Keratinocyte (primary cell): ENCODE results near the gene QSOX2. TPM values are rescaled to one million over a fixed set of nuclear protein-coding genes. Genes with fewer than 3 reads are reported as not detected.

Experiments
- DNase-seq: peaks from one replicate; pipeline ENCODE4 v3.0.0-alpha.2; 2011; ENCODE audit warnings: low read depth, missing footprints, low spot score
- FAIRE-seq: peaks from 2 replicates; lab custom pipeline; 2011; peaks lifted over from hg19 to GRCh38; lab: Jason Lieb, UNC
- H2AFZ ChIP-seq: 2 replicates; pipeline ENCODE4 v1.6.0; 2012; ENCODE audit warnings: low read length, control low read depth, inconsistent platforms; ENCODE audit not compliant: control insufficient read depth
- H3K27ac ChIP-seq: 2 replicates; pipeline ENCODE4 v1.5.1; 2011; ENCODE audit warnings: low read length; ENCODE audit not compliant: control insufficient read depth, insufficient read depth
- H3K27me3 ChIP-seq: 3 replicates; pipeline ENCODE4 v1.6.0; 2011; ENCODE audit warnings: low read length; ENCODE audit not compliant: control insufficient read depth, insufficient read depth; ENCODE audit errors: extremely low read depth
- H3K36me3 ChIP-seq, 2 experiments: 2 replicates in 1 of 2; 3 replicates in 1 of 2; pipeline ENCODE4 v1.5.1; 2011; ENCODE audit warnings: low read length in 2 of 2, mild to moderate bottlenecking in 1 of 2; ENCODE audit not compliant: control insufficient read depth in 2 of 2, insufficient read depth in 2 of 2; ENCODE audit errors: extremely low read depth in 1 of 2
- H3K4me1 ChIP-seq: 3 replicates; pipeline ENCODE4 v1.5.1; 2011; ENCODE audit warnings: low read length; ENCODE audit not compliant: control insufficient read depth, insufficient read depth; ENCODE audit errors: extremely low read depth
- H3K4me2 ChIP-seq: 3 replicates; pipeline ENCODE4 v1.6.0; 2011; ENCODE audit warnings: low read depth, low read length; ENCODE audit not compliant: control insufficient read depth, insufficient read depth; ENCODE audit errors: extremely low read depth
- H3K4me3 ChIP-seq, 3 experiments: fragments of 200-600 bp in 1 of 3; sonication (generic) in 1 of 3; 2 replicates in 2 of 3; 3 replicates in 1 of 3; pipeline ENCODE4 v1.5.1; 2011 to 2016; ENCODE audit warnings: low read length in 3 of 3, mild to moderate bottlenecking in 3 of 3, control low read depth in 2 of 3, inconsistent platforms in 1 of 3, low read depth in 1 of 3, mixed read lengths in 1 of 3, mixed run types in 1 of 3, moderate library complexity in 1 of 3; ENCODE audit not compliant: control insufficient read depth in 2 of 3, insufficient read depth in 2 of 3; ENCODE audit errors: extremely low read depth in 1 of 3
- H3K79me2 ChIP-seq: 2 replicates; pipeline ENCODE4 v1.6.0; 2012; ENCODE audit warnings: low read length; ENCODE audit not compliant: control insufficient read depth, insufficient read depth
- H3K9ac ChIP-seq: 3 replicates; pipeline ENCODE4 v1.6.0; 2011; ENCODE audit warnings: low read length; ENCODE audit not compliant: control insufficient read depth, insufficient read depth; ENCODE audit errors: extremely low read depth
- H3K9me1 ChIP-seq: 3 replicates; pipeline ENCODE4 v1.6.0; 2011; ENCODE audit warnings: low read length; ENCODE audit not compliant: control insufficient read depth, insufficient read depth; ENCODE audit errors: extremely low read depth
- H3K9me3 ChIP-seq: 2 replicates; pipeline ENCODE4 v1.5.1; 2012; ENCODE audit warnings: low read depth, low read length; ENCODE audit not compliant: control insufficient read depth
- H4K20me1 ChIP-seq: 3 replicates; pipeline ENCODE4 v1.6.0; 2011; ENCODE audit warnings: low read length; ENCODE audit not compliant: control insufficient read depth, insufficient read depth; ENCODE audit errors: extremely low read depth
- EZH2 ChIP-seq: IDR thresholded peaks from one replicate; pipeline ENCODE4 v1.6.1; 2012; ENCODE audit warnings: inconsistent platforms, mild to moderate bottlenecking, low read length, moderate library complexity
- dilution Hi-C: fragments of 300-500 bp; cut with MboI; formaldehyde crosslinking; loops from one replicate; pipeline ENCODE4 v1.7.0; 2020; ENCODE audit warnings: low sequenced_read_pairs; ENCODE audit not compliant: extremely low pct_ligation_motif_present
- polyA plus RNA-seq, 5 experiments: library from polyadenylated mRNA; depleted of rRNA in 3 of 5; stranded (reverse) in 3 of 5; stranded (forward) in 1 of 5; unstranded in 1 of 5; fragments of >200 nt; gene quantifications; 1 replicate in 1 of 5; 2 replicates in 3 of 5; 3 replicates in 1 of 5; pipeline versions ENCODE4 v1.2.1 to v1.2.3, GENCODE V29; 2011 to 2012; ENCODE audit warnings: missing spikeins in 2 of 5, low read depth in 1 of 5, low replicate concordance in 1 of 5
- TF ChIP-seq, protein P1 (sequence below), 3 experiments: IDR thresholded peaks in 1 of 3; conservative IDR thresholded peaks in 1 of 3; optimal IDR thresholded peaks in 1 of 3; 2 replicates in 2 of 3; 3 replicates in 1 of 3; pipeline versions ENCODE3 to v1.5.1; 2011; ENCODE audit warnings: low read length in 3 of 3, mild to moderate bottlenecking in 3 of 3, moderate library complexity in 2 of 3, control low read depth in 1 of 3, inconsistent platforms in 1 of 3; ENCODE audit not compliant: insufficient read depth in 2 of 3; ENCODE audit errors: extremely low read depth in 1 of 3

Gene QSOX2
- polyA plus RNA-seq, 1 donor (not counting 4 experiments of a cell fraction or from before 2014, with no cell fraction given): 11.9 TPM

DNA sequence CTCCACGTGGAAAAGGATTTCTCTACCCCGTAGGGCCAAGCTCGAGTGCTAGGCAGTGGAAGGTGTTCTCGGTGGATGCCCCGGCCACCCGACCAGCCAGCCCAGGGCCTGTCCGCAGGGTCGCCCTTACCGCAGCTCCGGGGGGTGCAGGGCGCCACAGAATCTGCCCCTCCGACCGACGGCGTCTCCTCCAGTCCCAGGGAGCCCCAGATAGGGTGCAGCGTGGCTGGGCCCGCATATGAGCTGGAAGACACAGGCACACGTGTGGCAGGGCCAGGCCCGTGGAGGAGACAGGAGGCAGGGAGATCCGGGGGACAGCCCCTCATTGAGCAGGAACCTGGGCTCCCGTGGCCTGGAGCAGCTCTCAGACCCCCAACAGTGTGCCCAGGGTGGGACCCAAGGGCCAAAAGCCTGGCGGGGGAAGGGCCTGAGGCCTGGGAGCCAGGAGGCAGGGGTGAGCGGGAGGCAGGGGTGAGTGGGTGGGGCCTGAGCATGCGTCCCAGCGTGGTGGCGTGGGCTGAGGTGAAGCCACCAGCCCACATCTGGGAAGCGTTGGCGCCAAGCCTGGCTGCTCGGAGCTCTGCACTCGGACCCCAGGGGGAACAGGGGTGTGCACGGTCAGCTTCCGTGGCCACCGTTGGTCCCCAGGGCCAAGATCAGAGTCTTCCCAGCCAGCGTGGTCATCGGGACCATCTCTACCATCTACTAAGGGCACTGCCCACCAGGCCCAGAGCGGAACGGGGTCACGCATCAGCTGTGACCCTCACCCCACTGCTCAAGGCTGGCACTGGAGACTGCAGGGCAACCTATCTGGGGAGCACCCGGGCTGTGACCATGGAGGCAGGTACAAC lies 36.0 kb upstream of the QSOX2 start:
- no peaks in the 10 kb centered on the region for H3K9me3 ChIP-seq
- H2AFZ ChIP-seq: no peak overlapping the region
- H3K4me1 ChIP-seq: peaks cover 3% of the 10 kb centered on the region
- no peaks in the 10 kb centered on the region for H3K79me2 ChIP-seq
- peaks cover 38% of the 10 kb centered on the region for H3K27me3 ChIP-seq
- FAIRE-seq (no peak), DNase-seq (no peak)
- no peak overlapping the region for H3K4me2 ChIP-seq
- H3K27ac ChIP-seq: no peak overlapping the region
- H3K9me1 ChIP-seq: no peaks in the 10 kb centered on the region
- no peak overlapping the region for H3K9ac ChIP-seq
- H4K20me1 ChIP-seq: no peaks in the 10 kb centered on the region
- H3K36me3 ChIP-seq: no peaks in the 10 kb centered on the region
- TF ChIP-seq EZH2: no peak
- TF ChIP-seq, protein P1, sequence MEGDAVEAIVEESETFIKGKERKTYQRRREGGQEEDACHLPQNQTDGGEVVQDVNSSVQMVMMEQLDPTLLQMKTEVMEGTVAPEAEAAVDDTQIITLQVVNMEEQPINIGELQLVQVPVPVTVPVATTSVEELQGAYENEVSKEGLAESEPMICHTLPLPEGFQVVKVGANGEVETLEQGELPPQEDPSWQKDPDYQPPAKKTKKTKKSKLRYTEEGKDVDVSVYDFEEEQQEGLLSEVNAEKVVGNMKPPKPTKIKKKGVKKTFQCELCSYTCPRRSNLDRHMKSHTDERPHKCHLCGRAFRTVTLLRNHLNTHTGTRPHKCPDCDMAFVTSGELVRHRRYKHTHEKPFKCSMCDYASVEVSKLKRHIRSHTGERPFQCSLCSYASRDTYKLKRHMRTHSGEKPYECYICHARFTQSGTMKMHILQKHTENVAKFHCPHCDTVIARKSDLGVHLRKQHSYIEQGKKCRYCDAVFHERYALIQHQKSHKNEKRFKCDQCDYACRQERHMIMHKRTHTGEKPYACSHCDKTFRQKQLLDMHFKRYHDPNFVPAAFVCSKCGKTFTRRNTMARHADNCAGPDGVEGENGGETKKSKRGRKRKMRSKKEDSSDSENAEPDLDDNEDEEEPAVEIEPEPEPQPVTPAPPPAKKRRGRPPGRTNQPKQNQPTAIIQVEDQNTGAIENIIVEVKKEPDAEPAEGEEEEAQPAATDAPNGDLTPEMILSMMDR (optimal IDR thresholded peaks at IDR 0.05 in 1 of 3, IDR thresholded peaks at IDR 0.05 in 1 of 3, conservative IDR thresholded peaks at IDR 0.05 in 1 of 3; ENCODE audit: extremely low read depth in 1 of 3, insufficient read depth in 2 of 3, low read length in 3 of 3): no peak
- dilution Hi-C loops: no loop called here
- H3K4me3 ChIP-seq: no peak overlapping the region

DNA sequence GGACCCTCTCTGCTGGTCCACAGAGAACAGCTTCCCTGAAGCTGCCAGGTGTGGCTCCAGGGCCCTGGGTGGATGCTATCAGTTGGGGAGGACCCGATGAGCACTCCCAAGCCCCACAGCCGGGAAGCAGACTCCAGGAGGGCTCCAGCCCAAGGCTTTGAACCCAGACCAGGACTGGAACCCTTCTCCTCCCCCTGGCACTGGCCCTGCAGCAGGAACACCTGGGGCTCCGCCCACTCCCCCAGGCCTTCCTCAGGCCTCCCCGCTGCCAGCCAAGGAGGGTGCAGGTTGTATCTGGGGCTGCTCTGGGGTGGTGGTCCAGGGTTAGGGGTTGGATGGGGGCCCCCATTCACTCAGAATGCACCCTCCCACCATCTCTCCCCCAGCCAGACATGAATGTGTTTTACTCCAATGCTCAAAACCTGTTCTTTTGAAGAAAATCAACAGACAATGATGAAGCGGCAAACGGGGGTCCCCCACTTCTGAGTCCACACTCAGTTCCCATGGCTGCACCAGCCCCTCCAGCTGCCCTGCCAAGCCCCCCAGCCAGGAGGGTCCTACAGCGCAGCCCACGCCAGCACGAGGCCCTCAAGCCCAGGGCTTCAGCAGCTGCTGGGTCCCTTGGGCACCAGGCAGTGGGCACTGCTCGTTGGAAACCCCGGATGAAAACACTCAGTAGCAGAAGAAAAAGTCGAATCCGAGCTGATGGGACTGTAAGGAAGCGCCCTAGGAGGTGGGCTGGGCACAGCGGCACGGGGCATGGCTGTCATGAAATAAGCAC lies 35.1 kb upstream of the QSOX2 start:
- no peak for FAIRE-seq
- DNase-seq: no peak
- Histone ChIP-seq H4K20me1 (no peaks in the 10 kb centered on the region), H2AFZ (no peak overlapping the region), H3K9ac (no peak overlapping the region), H3K4me2 (no peak overlapping the region), H3K27ac (no peak overlapping the region), H3K79me2 (no peaks in the 10 kb centered on the region), H3K9me3 (no peaks in the 10 kb centered on the region), H3K27me3 (peaks cover 37% of the 10 kb centered on the region), H3K36me3 (no peaks in the 10 kb centered on the region), H3K9me1 (no peaks in the 10 kb centered on the region), H3K4me3 (no peak overlapping the region), H3K4me1 (peaks cover 3% of the 10 kb centered on the region)
- dilution Hi-C loops: no loop called here
- no peak for TF ChIP-seq EZH2
- TF ChIP-seq, protein P1 (optimal IDR thresholded peaks at IDR 0.05 in 1 of 3, IDR thresholded peaks at IDR 0.05 in 1 of 3, conservative IDR thresholded peaks at IDR 0.05 in 1 of 3; ENCODE audit: extremely low read depth in 1 of 3, insufficient read depth in 2 of 3, low read length in 3 of 3): no peak
